ENCODE data around the gene SEMA6C. TPM values are rescaled to one million over a fixed set of nuclear protein-coding genes. Genes with fewer than 3 reads are reported as not detected.
A peak's percentile ranks its signal among the peaks of the same experiment; 100 is the strongest.
"Not testable (repeated sequence)": the region's sequence is repeated elsewhere in the genome, so short reads cannot be mapped to it uniquely, and the experiment has no call there.

SEMA6C gene
- total and polyA plus RNA-seq, 8 donors = 0.47 to 24.1 (median 2.2) TPM

DNA sequence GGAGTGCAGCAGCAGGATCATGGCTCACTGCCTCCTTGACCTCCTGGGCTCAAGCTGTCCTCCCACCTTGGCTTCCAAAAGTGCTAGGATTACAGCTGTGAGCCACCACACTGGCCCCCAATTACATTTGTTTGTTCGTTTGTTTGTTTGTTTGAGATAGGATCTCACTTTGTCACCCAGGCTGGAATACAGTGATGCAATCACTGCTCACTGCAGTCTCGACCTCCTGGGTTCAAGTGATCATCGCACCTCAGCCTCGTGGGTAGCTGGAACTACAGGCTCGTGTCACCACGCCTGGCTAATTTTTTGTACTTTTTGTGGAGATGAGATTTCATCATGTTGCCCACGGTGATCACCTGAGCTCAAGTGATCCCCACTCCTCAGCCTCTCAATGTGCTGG, 45.6 kb upstream of the SEMA6C start:
- 62 to 68% methylated on average over 7 of the region's 7 CpGs for WGBS, 2 donors
- no peaks in the 10 kb centered on the region for H3K36me3 ChIP-seq
- intact Hi-C loops (cut with DNase I) = no loop called here

DNA sequence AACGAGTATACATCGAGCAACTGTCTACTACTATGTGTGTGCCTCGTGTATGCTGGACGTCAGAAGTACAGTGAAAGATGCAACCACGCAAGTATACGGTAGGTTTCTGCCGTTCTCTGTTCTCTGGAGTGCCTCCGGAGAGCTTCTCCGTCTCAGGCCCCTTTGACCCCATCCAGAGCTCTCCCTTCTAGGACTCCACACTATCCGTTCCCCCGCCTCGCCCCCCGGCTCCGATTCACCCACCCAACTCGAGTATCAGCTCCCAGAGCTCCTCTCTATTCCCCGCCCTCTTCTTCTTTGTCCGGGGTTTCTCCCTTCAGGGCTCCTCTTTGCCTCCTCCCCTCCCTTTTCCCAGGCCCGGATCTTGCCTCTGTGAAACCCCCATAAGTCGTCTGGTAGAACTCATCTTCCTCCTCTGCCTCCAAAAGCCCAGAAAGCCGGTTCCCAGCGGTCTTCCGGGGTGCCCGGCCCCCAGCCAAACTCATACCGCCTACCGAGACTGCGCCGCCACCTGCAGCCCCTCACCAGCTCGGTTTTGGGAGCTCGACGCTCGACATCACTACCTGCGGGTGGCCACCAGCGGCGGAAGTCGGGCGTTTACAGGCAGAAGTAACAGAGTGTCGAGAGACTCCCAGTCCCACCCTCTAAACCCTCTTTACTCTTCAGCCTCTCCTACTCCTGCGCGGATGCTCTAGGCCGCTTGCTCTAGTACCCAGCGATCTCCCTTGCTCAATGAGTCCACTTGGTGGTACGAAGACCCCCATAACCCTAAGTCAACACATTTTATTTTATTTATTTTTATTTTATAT, 43.4 kb upstream of the SEMA6C start, which contains the start of gene VPS72:
Gene VPS72, minus strand, starts transcription at position 561 of the 809 bp plus-strand sequence. Its CDS starts 76 bp downstream, at position 485.
- H3K27me3 ChIP-seq = no peaks in the 10 kb centered on the region
- no peak for FAIRE-seq
- WGBS, 2 donors = 0 to 1% methylated on average over 42 of the region's 42 CpGs

More for the DNA sequence above, 45.6 kb upstream of the SEMA6C start:
- Histone ChIP-seq H3K27me3 (no peaks in the 10 kb centered on the region), H3K9me3 (no peaks in the 10 kb centered on the region), H3K4me1 (peaks cover 0 to 13% (median 11%) of the 10 kb centered on the region in 3 donors), H3K27ac (no peak overlapping the region), H3K4me3 (no peak overlapping the region)
- DNase-seq = no peak
- no peak for FAIRE-seq
- no peak for ATAC-seq
- TF ChIP-seq, protein P1, sequence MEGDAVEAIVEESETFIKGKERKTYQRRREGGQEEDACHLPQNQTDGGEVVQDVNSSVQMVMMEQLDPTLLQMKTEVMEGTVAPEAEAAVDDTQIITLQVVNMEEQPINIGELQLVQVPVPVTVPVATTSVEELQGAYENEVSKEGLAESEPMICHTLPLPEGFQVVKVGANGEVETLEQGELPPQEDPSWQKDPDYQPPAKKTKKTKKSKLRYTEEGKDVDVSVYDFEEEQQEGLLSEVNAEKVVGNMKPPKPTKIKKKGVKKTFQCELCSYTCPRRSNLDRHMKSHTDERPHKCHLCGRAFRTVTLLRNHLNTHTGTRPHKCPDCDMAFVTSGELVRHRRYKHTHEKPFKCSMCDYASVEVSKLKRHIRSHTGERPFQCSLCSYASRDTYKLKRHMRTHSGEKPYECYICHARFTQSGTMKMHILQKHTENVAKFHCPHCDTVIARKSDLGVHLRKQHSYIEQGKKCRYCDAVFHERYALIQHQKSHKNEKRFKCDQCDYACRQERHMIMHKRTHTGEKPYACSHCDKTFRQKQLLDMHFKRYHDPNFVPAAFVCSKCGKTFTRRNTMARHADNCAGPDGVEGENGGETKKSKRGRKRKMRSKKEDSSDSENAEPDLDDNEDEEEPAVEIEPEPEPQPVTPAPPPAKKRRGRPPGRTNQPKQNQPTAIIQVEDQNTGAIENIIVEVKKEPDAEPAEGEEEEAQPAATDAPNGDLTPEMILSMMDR (IDR thresholded peaks at IDR 0.05) = no peak

DNA sequence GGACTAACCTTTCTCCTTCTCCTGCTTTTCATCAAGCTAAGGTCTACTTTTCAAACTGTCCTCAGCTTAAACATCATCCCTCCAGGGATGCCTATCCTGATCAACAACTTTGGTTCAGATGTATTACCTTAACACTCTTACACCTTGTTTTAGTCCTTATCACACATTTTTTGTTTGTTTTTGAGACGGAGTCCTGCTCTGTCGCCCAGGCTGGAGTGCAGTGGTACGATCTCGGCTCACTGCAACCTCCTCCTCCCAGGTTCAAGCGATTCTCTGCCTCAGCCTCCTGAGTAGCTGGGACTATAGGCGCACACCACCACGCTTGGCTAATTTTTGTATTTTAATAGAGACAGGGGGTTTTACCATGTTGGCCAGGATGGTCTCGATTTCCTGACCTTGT, 42.2 kb upstream of the SEMA6C start:
- peak overlapping the region in 2 of 4 donors; percentile 49 to 82 for H3K4me3 ChIP-seq
- H3K27ac ChIP-seq; ATAC-seq; intact Hi-C loops (cut with DNase I); H3K9me3 ChIP-seq; H3K27me3 ChIP-seq; FAIRE-seq; DNase-seq: not testable (repeated sequence)
- peaks cover 5 to 19% (median 13%) of the 10 kb centered on the region in 3 donors for H3K36me3 ChIP-seq
- 38 to 41% methylated on average over 8 of the region's 8 CpGs for WGBS, 2 donors
- peaks cover 0 to 13% (median 11%) of the 10 kb centered on the region in 3 donors for H3K4me1 ChIP-seq

More for the DNA sequence above, 43.4 kb upstream of the SEMA6C start, which contains the start of gene VPS72:
- DNase-seq (peak; percentile 77 to 91 (median 82)), ATAC-seq (peak; percentile 98 to 99 (median 98))
- H3K4me3 ChIP-seq = peak within 1 kb of the TSS; percentile 49 to 89 (median 78)
- peak within 1 kb of the TSS in 3 of 4 donors; percentile 16 to 70 (median 59) for H3K27ac ChIP-seq
- intact Hi-C loops (cut with DNase I) = no loop called here
- H3K9me3 ChIP-seq = no peaks in the 10 kb centered on the region
- TF ChIP-seq, protein P1 (IDR thresholded peaks at IDR 0.05) = no peak
- peaks cover 0 to 13% (median 11%) of the 10 kb centered on the region in 3 donors for H3K4me1 ChIP-seq
- H3K36me3 ChIP-seq = peaks cover 5 to 8% (median 7%) of the 10 kb centered on the region in 3 donors

DNA sequence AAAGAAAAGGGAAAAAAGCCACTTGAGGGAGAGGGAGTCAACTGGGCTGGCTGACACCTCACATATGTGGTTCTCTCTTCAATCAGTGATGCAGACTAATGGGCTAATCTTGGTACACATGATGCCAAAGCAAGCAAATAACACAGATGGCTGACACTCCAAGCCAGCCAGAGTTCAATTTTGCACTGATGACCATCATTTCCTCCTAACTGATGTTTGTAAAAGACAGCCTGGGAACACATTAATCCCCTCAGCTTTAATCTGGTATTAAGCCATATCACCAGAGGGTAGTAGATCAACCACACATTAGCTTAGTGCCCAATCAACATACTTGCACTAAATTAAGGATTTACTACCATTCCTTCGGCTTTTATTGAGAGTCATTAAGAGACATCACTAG, 40.8 kb upstream of the SEMA6C start:
- Histone ChIP-seq H3K27ac (no peak overlapping the region), H3K4me3 (no peak overlapping the region), H3K36me3 (peaks cover 5 to 33% (median 22%) of the 10 kb centered on the region in 3 donors), H3K27me3 (no peaks in the 10 kb centered on the region), H3K9me3 (no peaks in the 10 kb centered on the region), H3K4me1 (peaks cover 0 to 13% (median 11%) of the 10 kb centered on the region in 3 donors)
- ATAC-seq = peak in 2 of 4 donors; percentile 38 to 43
- no peak for FAIRE-seq
- intact Hi-C loops (cut with DNase I) = no loop called here
- DNase-seq = no peak
- WGBS, 2 donors = 72 to 84% methylated on average over 1 of the region's 1 CpG
- TF ChIP-seq, protein P1 (IDR thresholded peaks at IDR 0.05) = no peak

DNA sequence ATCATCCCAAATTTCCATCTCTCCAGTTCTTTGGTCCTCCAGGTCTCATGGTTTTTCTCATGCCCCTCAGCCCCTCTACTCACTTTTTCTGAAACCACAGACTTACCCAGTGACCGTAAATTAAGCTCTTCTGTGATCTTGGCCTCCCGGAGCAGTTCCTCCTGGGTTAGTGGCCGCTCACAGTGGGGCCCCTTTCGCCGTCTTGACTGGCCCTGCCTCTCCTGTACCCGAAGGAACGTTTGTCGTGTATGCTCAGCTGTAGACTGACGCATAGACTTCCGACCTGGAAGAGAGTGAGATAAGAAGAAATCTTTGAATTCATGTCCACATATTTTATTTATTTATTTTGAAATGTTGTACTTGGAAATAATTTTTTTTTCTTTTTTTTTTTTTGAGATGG, 37.8 kb upstream of the SEMA6C start:
- FAIRE-seq (no peak), ATAC-seq (no peak)
- H3K4me3 ChIP-seq = no peak overlapping the region

More for the DNA sequence above, 37.8 kb upstream of the SEMA6C start:
- Histone ChIP-seq H3K4me1 (peaks cover 0 to 12% (median 9%) of the 10 kb centered on the region in 3 donors), H3K36me3 (peaks cover 5 to 61% (median 31%) of the 10 kb centered on the region in 3 donors), H3K27me3 (no peaks in the 10 kb centered on the region), H3K27ac (no peak overlapping the region), H3K9me3 (no peaks in the 10 kb centered on the region)
- TF ChIP-seq, protein P1 (IDR thresholded peaks at IDR 0.05) = no peak
- WGBS, 2 donors = 86 to 89% methylated on average over 10 of the region's 10 CpGs
- DNase-seq = no peak
- intact Hi-C loops (cut with DNase I) = no loop called here

Measured in pancreas (tissue), 10 donors.